Mucosa of stomach (tissue), 1 donor: ENCODE data around the gene EFCAB13.

ENCODE experiments used
- H3K27me3 ChIP-seq: one replicate; pipeline ENCODE4 v1.7.0; 2013; ENCODE audit warnings: mild to moderate bottlenecking, low read length; ENCODE audit not compliant: control insufficient read depth, insufficient read depth
- H3K36me3 ChIP-seq: one replicate; pipeline ENCODE4 v1.7.0; 2013; ENCODE audit warnings: low read length; ENCODE audit not compliant: control insufficient read depth, insufficient read depth
- H3K4me1 ChIP-seq: one replicate; pipeline ENCODE4 v1.7.0; 2013; ENCODE audit warnings: mild to moderate bottlenecking, low read length; ENCODE audit not compliant: control insufficient read depth, insufficient read depth
- H3K4me3 ChIP-seq: one replicate; pipeline ENCODE4 v1.7.0; 2013; ENCODE audit warnings: low read length
- H3K9ac ChIP-seq: one replicate; pipeline ENCODE4 v1.7.0; 2013; ENCODE audit warnings: mild to moderate bottlenecking, low read length, moderate library complexity
- H3K9me3 ChIP-seq: one replicate; pipeline ENCODE4 v1.7.0; 2013; ENCODE audit warnings: mild to moderate bottlenecking, low read length, moderate library complexity; ENCODE audit not compliant: control insufficient read depth
- donor health status: Pancreatic carcinoma.

EFCAB13 gene

DNA sequence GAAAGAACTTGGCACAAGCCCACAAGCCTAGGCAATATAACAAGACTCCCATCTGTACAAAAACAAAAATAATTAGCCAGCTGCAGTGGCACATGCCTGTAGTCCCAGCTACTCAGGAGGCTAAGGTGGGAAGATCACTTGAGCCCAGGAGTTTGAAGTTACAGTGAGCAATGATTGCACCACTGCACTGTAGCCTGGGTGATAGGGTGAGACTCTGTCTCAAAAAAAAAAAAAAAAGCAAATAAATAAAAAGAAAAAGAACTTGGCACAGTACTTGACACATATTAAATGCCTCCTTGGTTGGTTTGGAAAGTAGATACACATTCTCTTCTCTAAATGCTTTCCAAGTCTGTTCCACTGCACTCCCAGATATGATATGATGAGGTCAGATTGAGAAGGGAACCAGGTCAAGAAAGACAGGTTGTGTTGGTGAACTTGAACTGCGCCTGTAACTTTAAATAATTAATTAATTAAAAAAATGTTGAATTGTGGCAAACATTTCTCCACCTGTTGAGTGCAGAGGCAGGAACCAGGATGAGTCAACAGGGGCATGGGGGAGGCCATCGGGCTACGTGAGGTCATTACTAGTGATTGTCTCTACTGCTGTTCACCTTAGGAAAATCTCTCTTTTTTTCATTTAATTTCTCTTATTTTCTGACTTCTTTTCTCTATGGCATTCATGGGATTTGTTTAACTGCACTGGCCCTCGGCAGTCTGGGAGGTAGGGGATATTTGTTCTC is 25.9 kb upstream of the EFCAB13 start:
- no peaks in the 10 kb centered on the region for H3K4me1 ChIP-seq
- H3K9ac ChIP-seq: no peak overlapping the region
- no peaks in the 10 kb centered on the region for H3K27me3 ChIP-seq
- no peak overlapping the region for H3K4me3 ChIP-seq
- H3K36me3 ChIP-seq: no peaks in the 10 kb centered on the region
- H3K9me3 ChIP-seq: no peaks in the 10 kb centered on the region

GRCh38 chr17:47298712-47299111 is 25.0 kb upstream of the EFCAB13 start:
- Histone ChIP-seq H3K4me1 (no peaks in the 10 kb centered on the region), H3K4me3 (no peak overlapping the region), H3K9ac (no peak overlapping the region), H3K9me3 (no peaks in the 10 kb centered on the region), H3K27me3 (no peaks in the 10 kb centered on the region), H3K36me3 (no peaks in the 10 kb centered on the region)

- Histone ChIP-seq H3K4me3 (no peak overlapping the region), H3K4me1 (no peaks in the 10 kb centered on the region), H3K36me3 (no peaks in the 10 kb centered on the region), H3K9me3 (no peaks in the 10 kb centered on the region), H3K9ac (no peak overlapping the region), H3K27me3 (no peaks in the 10 kb centered on the region)
Measured at GRCh38 chr17:47299239-47299910, 24.4 kb upstream of the EFCAB13 start.

DNA sequence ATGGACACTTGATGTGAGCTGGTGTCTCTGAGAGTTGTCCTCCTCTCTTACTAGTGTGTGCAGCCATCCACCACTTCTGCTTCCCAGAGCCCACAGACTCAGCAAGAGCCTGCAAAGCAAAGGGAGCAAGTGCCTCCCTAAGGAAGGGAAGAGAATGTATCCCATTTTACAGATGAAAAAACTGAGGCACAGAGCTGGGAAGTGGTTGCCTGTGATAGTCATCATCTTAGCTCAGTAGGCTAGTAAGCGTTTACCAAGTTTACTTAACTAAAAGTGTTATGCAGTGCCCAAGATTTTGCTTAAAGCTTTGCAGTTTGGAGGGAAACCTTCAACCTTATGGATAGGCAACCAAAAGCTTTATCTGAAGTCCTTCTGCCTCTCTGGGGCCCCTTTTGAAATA is 23.0 kb upstream of the EFCAB13 start:
- Histone ChIP-seq H3K36me3 (no peaks in the 10 kb centered on the region), H3K4me1 (peaks cover 7% of the 10 kb centered on the region), H3K9me3 (no peaks in the 10 kb centered on the region), H3K9ac (no peak overlapping the region), H3K27me3 (no peaks in the 10 kb centered on the region), H3K4me3 (no peak overlapping the region)

DNA sequence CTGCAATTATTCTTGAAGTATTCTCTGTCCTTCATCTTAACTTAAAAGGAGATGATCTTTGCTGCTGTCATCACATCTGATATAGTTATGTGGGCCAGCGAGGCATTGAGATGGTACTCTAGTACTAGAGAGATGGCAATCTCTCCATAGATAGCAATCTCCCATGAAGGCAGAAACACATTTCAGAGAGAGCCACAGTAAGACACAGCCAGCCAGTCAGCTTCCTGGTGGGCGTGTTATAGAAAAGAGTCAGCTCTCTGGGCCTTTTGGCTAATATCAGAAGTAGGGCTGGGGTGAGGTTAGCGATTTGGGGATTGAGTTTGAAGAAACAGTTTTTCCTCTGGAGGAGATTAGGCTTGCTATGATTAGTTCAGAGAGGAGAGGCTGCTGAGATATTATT is 22.6 kb upstream of the EFCAB13 start:
- Histone ChIP-seq H3K4me3 (no peak overlapping the region), H3K9ac (no peak overlapping the region), H3K27me3 (no peaks in the 10 kb centered on the region), H3K9me3 (no peaks in the 10 kb centered on the region), H3K4me1 (peaks cover 12% of the 10 kb centered on the region), H3K36me3 (no peaks in the 10 kb centered on the region)

DNA sequence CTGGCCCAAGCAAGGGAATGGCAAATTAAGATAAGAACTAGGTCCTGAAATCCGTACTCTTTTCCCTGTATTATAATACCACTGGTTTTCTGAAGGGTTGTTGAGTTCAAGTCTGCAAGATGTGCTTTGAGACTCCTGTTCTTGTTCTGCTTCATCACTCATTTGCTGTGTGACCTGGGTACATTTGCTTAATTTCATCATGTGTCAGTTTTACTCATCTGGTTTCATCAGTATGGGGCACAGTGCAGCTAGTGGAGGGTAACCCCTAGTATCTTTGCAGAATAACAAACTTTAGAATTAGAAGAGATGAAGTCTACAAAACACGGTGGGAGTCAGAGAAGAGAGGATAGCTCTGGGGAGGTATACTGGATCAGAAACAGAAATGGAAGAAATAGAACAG is 21.9 kb upstream of the EFCAB13 start:
- Histone ChIP-seq H3K9ac (no peak overlapping the region), H3K36me3 (no peaks in the 10 kb centered on the region), H3K4me3 (no peak overlapping the region), H3K27me3 (no peaks in the 10 kb centered on the region), H3K9me3 (no peaks in the 10 kb centered on the region), H3K4me1 (peaks cover 14% of the 10 kb centered on the region)

GRCh38 chr17:47304186-47304585 is 19.6 kb upstream of the EFCAB13 start:
- H3K27me3 ChIP-seq: no peaks in the 10 kb centered on the region
- H3K4me1 ChIP-seq: peaks cover 21% of the 10 kb centered on the region
- no peaks in the 10 kb centered on the region for H3K36me3 ChIP-seq
- H3K9me3 ChIP-seq: no peaks in the 10 kb centered on the region
- no peak overlapping the region for H3K9ac ChIP-seq
- no peak overlapping the region for H3K4me3 ChIP-seq

GRCh38 chr17:47305302-47305923 is 18.3 kb upstream of the EFCAB13 start:
- Histone ChIP-seq H3K9me3 (no peaks in the 10 kb centered on the region), H3K4me3 (no peak overlapping the region), H3K4me1 (peaks cover 21% of the 10 kb centered on the region), H3K9ac (no peak overlapping the region), H3K36me3 (no peaks in the 10 kb centered on the region), H3K27me3 (no peaks in the 10 kb centered on the region)

DNA sequence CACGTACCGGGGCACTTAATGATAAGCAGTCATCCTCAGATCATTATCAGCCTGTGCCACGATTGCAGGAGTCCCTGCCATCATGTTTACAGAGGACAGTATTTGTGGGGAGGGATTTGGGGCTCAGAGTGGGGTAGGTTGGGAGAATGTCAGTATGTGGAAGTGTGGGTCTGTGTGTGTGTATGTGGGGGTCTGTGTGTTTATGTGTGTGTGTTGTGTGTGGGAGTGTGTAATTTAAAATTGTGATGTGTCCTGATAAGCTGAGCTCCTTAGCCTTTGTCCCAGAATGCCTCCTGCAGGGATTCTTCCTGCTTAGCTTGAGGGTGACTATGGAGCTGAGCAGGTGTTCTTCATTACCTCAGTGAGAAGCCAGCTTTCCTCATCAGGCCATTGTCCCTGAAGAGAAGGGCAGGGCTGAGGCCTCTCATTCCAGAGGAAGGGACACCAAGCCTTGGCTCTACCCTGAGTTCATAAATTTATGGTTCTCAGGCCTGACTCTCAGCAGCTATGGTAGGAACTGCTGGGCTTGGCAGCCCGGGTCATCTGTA is 13.5 kb upstream of the EFCAB13 start:
- no peaks in the 10 kb centered on the region for H3K36me3 ChIP-seq
- H3K9ac ChIP-seq: no peak overlapping the region
- H3K4me1 ChIP-seq: peaks cover 18% of the 10 kb centered on the region

DNA sequence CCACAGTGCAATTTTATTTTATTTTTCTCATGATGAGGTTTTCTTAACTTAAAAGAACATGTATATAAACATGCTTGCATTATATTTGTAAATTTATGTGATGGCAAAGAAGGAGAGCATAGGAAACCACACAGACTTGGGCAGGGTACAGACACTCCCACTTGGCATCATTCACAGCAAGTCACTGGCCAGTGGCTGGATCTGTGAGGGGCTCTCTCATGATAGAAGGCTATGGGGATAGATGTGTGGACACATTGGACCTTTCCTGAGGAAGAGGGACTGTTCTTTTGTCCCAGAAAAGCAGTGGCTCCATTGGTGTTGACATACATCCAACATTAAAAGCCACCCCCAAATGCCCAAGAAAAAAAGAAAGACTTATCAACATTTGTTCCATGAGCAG is 12.3 kb upstream of the EFCAB13 start:
- Histone ChIP-seq H3K36me3 (no peaks in the 10 kb centered on the region), H3K4me3 (no peak overlapping the region), H3K27me3 (no peaks in the 10 kb centered on the region), H3K9ac (no peak overlapping the region), H3K4me1 (peaks cover 8% of the 10 kb centered on the region), H3K9me3 (no peaks in the 10 kb centered on the region)

More for the DNA sequence above, 13.5 kb upstream of the EFCAB13 start:
- Histone ChIP-seq H3K27me3 (no peaks in the 10 kb centered on the region), H3K4me3 (no peak overlapping the region), H3K9me3 (no peaks in the 10 kb centered on the region)

DNA sequence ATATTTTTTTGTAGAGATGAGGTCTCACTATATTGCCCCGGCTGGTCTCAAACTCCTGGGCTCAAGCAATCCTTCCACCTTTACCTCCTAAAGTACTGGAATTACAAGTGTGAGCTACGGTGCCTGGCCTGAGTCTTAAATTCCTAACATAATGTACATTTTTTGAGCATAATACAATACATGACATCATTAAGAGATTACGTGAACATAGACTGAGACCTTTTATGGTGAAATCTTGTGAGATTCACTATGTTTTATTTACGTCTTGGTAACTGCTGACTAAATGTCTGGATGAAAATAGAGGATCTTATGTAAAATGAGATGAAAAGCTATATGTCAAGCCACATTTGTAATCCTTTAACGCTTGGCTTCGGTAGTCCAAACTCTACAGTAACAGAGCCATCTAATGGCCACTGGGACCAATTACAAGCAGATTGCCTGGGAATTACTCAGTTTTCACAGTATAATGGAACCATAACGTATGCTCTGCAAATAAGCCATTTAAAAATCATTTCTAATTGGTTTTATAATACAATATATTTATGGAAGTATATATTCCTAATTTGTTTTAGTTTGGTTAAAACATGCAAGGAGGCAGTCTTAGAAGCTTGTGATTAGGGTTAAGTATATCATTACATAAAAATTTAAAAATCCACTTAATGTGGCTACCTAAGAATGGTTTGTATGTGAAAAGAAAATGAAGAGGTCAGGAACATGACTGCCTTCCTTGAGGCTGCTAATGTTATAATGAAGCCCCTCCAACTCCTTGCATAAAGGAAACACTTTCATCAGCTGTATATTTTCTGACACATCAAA is 8.1 kb upstream of the EFCAB13 start:
- Histone ChIP-seq H3K4me1 (peaks cover 8% of the 10 kb centered on the region), H3K9ac (peak overlapping the region; percentile 2), H3K9me3 (no peaks in the 10 kb centered on the region), H3K4me3 (no peak overlapping the region), H3K27me3 (no peaks in the 10 kb centered on the region), H3K36me3 (no peaks in the 10 kb centered on the region)
